HG03439 (cell line): Measurements from ENCODE around the gene THUMPD2.

Source experiments
- ATAC-seq: cut with Tn5 transposase; IDR thresholded peaks from one replicate; pipeline ENCODE4 v1.9.1; 2021; ENCODE audit warnings: mild to moderate bottlenecking, moderate library complexity; ENCODE audit not compliant: unreplicated experiment

The THUMPD2 gene

GRCh38 chr2:39720970-39721369 lies 58.1 kb downstream of the THUMPD2 start:
- no peak for ATAC-seq

GRCh38 chr2:39719317-39719716 lies 59.7 kb downstream of the THUMPD2 start:
- no peak for ATAC-seq

- ATAC-seq: no peak
These were observed 60.6 kb downstream of the THUMPD2 start for GRCh38 chr2:39718483-39718882.

GRCh38 chr2:39717067-39717466 lies 62.0 kb downstream of the THUMPD2 start:
- no peak for ATAC-seq

GRCh38 chr2:39715822-39716221 lies 63.2 kb downstream of the THUMPD2 start:
- no peak for ATAC-seq

GRCh38 chr2:39715095-39715494 lies 64.0 kb downstream of the THUMPD2 start:
- no peak for ATAC-seq

GRCh38 chr2:39712953-39713352 lies 66.1 kb downstream of the THUMPD2 start:
- ATAC-seq: no peak

GRCh38 chr2:39710807-39711206 lies 68.3 kb downstream of the THUMPD2 start:
- ATAC-seq: no peak

GRCh38 chr2:39708003-39708402 lies 71.1 kb downstream of the THUMPD2 start:
- ATAC-seq: no peak

- no peak for ATAC-seq
These were observed 72.1 kb downstream of the THUMPD2 start for GRCh38 chr2:39706945-39707344.

- no peak for ATAC-seq
These were observed 72.7 kb downstream of the THUMPD2 start for GRCh38 chr2:39706312-39706711.

GRCh38 chr2:39705638-39706037 lies 73.4 kb downstream of the THUMPD2 start:
- no peak for ATAC-seq

GRCh38 chr2:39704540-39704939 lies 74.5 kb downstream of the THUMPD2 start:
- ATAC-seq: no peak

GRCh38 chr2:39703181-39703872 lies 75.7 kb downstream of the THUMPD2 start:
- no peak for ATAC-seq

GRCh38 chr2:39701137-39701536 lies 77.9 kb downstream of the THUMPD2 start:
- ATAC-seq: no peak

GRCh38 chr2:39697454-39697853 lies 81.6 kb downstream of the THUMPD2 start:
- no peak for ATAC-seq

- ATAC-seq: no peak
These were observed 82.2 kb downstream of the THUMPD2 start for GRCh38 chr2:39696838-39697237.

GRCh38 chr2:39696101-39696553 lies 82.9 kb downstream of the THUMPD2 start:
- no peak for ATAC-seq

GRCh38 chr2:39693245-39693644 lies 85.8 kb downstream of the THUMPD2 start:
- ATAC-seq: no peak

- ATAC-seq: no peak
These were observed 89.2 kb downstream of the THUMPD2 start for GRCh38 chr2:39689876-39690275.

- ATAC-seq: no peak
These were observed 89.7 kb downstream of the THUMPD2 start for GRCh38 chr2:39689272-39689841.

- ATAC-seq: no peak
These were observed 90.9 kb downstream of the THUMPD2 start for GRCh38 chr2:39688181-39688580.

- ATAC-seq: no peak
These were observed 92.6 kb downstream of the THUMPD2 start for GRCh38 chr2:39686456-39686855.
